ENCODE measurements around the gene SPAG8. TPM values are rescaled to one million over a fixed set of nuclear protein-coding genes. Genes with fewer than 3 reads are reported as not detected.

SPAG8 gene, protein sequence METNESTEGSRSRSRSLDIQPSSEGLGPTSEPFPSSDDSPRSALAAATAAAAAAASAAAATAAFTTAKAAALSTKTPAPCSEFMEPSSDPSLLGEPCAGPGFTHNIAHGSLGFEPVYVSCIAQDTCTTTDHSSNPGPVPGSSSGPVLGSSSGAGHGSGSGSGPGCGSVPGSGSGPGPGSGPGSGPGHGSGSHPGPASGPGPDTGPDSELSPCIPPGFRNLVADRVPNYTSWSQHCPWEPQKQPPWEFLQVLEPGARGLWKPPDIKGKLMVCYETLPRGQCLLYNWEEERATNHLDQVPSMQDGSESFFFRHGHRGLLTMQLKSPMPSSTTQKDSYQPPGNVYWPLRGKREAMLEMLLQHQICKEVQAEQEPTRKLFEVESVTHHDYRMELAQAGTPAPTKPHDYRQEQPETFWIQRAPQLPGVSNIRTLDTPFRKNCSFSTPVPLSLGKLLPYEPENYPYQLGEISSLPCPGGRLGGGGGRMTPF
- total RNA-seq (2014; rRNA removed; shearing (Covaris generic)) = 0.45 TPM in 1 of 2 replicates, not detected in the other
- polyA plus RNA-seq (2016; fragmentation: Nextera tagmentation; extraction: Ambion mirVana) = 0.17 and 0.45 TPM in 2 replicates
- long read RNA-seq = 0 reads

DNA sequence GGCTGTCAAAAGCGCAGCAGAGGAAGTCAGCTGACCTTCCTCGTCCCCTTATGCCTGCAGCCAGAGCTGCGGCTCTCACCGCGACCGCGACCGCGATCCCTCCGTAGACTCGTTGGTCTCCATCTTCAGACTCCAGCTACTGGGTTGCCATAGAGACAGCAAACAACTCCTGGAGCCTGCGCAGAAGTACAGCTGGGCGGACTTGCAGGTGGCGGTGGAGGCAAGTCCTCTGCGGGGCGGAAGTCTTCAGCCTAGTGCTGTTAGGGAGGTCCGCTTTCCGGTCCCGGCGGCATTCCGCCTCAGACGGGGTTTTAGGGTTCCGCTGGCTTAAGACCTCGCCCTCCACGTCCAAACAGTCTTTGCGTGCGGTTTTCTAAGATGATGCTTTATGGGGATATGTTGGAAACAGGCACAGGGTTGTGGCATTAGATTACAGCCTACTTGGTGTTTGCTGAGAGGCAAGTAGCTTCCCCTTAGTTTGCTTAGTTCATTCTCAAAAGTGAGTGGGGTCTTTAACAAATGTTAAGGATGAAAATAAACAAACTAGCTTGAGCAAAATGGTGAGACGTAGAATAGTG lies at the start of gene SPAG8:
SPAG8 (minus strand) TSS at position 238 of the 578 bp plus-strand sequence; CDS start at position 123, 115 bp downstream.
- peak within 1 kb of the TSS; percentile 80 for H3K4me2 ChIP-seq
- H3F3A ChIP-seq (replicated peaks; ENCODE audit: low read depth) = peaks cover 6% of the 10 kb centered on the region

DNA sequence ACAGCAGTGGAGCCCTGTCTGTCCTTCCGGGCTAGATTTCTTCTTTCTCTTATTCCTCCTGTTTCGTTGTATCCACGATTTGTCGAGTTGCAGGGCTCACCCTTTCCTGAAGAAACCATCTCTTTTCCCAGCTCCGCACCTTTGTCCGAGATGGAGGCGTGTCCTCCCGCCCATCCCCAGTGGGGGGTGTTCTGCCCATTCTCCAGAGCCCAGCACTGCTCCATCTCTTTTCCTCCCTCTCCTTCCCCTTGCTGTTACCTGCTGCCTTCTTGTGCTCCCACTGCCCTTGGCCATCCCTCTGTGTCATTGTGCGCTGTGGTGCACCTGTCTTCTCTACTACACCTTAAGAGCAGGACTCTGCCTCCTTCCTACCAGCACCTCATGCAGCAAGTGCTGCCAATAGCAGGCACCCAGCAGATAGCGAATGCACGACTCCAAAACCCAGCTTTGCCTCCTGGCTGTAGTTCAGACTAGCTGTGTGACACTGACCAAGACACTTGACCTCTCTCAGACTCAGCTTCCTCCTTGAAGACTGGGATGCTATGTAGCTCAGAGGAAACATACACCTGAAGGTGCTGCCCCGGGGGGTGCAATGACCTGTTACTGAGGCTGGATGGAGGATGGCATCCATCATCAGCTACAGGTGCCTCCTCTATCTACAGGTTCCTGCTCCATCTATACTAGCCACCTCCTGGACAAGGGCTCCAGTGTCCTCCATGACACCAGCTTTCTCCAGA lies 49.3 kb upstream of the SPAG8 start:
- H2AFZ ChIP-seq = no peak overlapping the region
- no peaks in the 10 kb centered on the region for H3K9me2 ChIP-seq (ENCODE audit: insufficient read depth)
- peaks cover 7% of the 10 kb centered on the region; the same call in 1 of the 2 replicates for H3K4me1 ChIP-seq (ENCODE audit: insufficient read depth)
- H3K9me3 Mint-ChIP-seq = no peaks in the 10 kb centered on the region
- H3K36me3 Mint-ChIP-seq (ENCODE audit: low read depth) = no peaks in the 10 kb centered on the region
- no peaks in the 10 kb centered on the region for H3K36me3 ChIP-seq (ENCODE audit: insufficient read depth)
- H3K27ac Mint-ChIP-seq = no peak overlapping the region
- peak; percentile 31; the same call in 2 of the 3 replicates for ATAC-seq
- no peak overlapping the region for H3K4me3 ChIP-seq
- H3K27me3 Mint-ChIP-seq (ENCODE audit: insufficient read depth, low read depth, poor library complexity) = peaks cover 13% of the 10 kb centered on the region
- H3K4me1 Mint-ChIP-seq = peaks cover 6% of the 10 kb centered on the region; the same call in 2 of the 3 replicates
- H3K27ac ChIP-seq (ENCODE audit: low read depth) = no peak overlapping the region
- DNase-seq (ENCODE audit: low spot score) = no peak
- no peaks in the 10 kb centered on the region for H3K79me2 ChIP-seq (replicated peaks; ENCODE audit: insufficient read depth)
- TF ChIP-seq ZNF331 (CRISPR knock-in tag; IDR thresholded peaks at IDR 0.05; ENCODE audit: low read depth) (no peak), STAT1 (IDR thresholded peaks at IDR 0.05; ENCODE audit: unreplicated experiment) (no peak), ZNF114 (CRISPR knock-in tag; IDR thresholded peaks at IDR 0.05) (no peak)
- TF ChIP-seq, protein P1, sequence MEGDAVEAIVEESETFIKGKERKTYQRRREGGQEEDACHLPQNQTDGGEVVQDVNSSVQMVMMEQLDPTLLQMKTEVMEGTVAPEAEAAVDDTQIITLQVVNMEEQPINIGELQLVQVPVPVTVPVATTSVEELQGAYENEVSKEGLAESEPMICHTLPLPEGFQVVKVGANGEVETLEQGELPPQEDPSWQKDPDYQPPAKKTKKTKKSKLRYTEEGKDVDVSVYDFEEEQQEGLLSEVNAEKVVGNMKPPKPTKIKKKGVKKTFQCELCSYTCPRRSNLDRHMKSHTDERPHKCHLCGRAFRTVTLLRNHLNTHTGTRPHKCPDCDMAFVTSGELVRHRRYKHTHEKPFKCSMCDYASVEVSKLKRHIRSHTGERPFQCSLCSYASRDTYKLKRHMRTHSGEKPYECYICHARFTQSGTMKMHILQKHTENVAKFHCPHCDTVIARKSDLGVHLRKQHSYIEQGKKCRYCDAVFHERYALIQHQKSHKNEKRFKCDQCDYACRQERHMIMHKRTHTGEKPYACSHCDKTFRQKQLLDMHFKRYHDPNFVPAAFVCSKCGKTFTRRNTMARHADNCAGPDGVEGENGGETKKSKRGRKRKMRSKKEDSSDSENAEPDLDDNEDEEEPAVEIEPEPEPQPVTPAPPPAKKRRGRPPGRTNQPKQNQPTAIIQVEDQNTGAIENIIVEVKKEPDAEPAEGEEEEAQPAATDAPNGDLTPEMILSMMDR (conservative IDR thresholded peaks at IDR 0.05; ENCODE audit: low read depth in 2 of 2) = no peak
- H3K4me2 ChIP-seq = no peak overlapping the region
- H4K20me1 ChIP-seq (replicated peaks; ENCODE audit: insufficient read depth) = no peaks in the 10 kb centered on the region
- H3F3A ChIP-seq (replicated peaks; ENCODE audit: low read depth) = no peaks in the 10 kb centered on the region
- no peak overlapping the region for H3K4me3 Mint-ChIP-seq
- no peaks in the 10 kb centered on the region for H3K27me3 ChIP-seq (ENCODE audit: insufficient read depth)

More for the DNA sequence above, at the start of gene SPAG8:
- Histone ChIP-seq H3K27me3 (ENCODE audit: insufficient read depth) (no peaks in the 10 kb centered on the region), H3K4me1 (ENCODE audit: insufficient read depth) (peaks cover 18% of the 10 kb centered on the region), H3K36me3 (ENCODE audit: insufficient read depth) (no peaks in the 10 kb centered on the region), H3K4me3 (peak within 1 kb of the TSS; percentile 47), H3K9me2 (ENCODE audit: insufficient read depth) (no peaks in the 10 kb centered on the region; the same call in 1 of the 2 replicates), H3K79me2 (replicated peaks; ENCODE audit: insufficient read depth) (no peaks in the 10 kb centered on the region), H2AFZ (peak within 1 kb of the TSS; percentile 76; the same call in 1 of the 2 replicates), H3K27ac (ENCODE audit: low read depth) (no peak within 1 kb of the TSS), H4K20me1 (replicated peaks; ENCODE audit: insufficient read depth) (no peaks in the 10 kb centered on the region)
- Mint-ChIP-seq H3K36me3 (ENCODE audit: low read depth) (peaks cover 13% of the 10 kb centered on the region; the same call in 1 of the 3 replicates), H3K4me1 (peaks cover 24% of the 10 kb centered on the region), H3K4me3 (peak within 1 kb of the TSS; percentile 80), H3K27ac (peak within 1 kb of the TSS; percentile 90), H3K9me3 (peaks cover 3% of the 10 kb centered on the region; the same call in 2 of the 3 replicates), H3K27me3 (ENCODE audit: insufficient read depth, low read depth, poor library complexity) (peaks cover 9% of the 10 kb centered on the region)
- ATAC-seq = peak; percentile 67
- TF ChIP-seq, protein P2, sequence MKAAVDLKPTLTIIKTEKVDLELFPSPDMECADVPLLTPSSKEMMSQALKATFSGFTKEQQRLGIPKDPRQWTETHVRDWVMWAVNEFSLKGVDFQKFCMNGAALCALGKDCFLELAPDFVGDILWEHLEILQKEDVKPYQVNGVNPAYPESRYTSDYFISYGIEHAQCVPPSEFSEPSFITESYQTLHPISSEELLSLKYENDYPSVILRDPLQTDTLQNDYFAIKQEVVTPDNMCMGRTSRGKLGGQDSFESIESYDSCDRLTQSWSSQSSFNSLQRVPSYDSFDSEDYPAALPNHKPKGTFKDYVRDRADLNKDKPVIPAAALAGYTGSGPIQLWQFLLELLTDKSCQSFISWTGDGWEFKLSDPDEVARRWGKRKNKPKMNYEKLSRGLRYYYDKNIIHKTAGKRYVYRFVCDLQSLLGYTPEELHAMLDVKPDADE (IDR thresholded peaks at IDR 0.05) = peak; percentile 82
- TF ChIP-seq NANOG (IDR thresholded peaks at IDR 0.05; ENCODE audit: borderline replicate concordance) (no peak), POLR2AphosphoS5 (IDR thresholded peaks at IDR 0.05; ENCODE audit: low read depth) (peak; percentile 61)
- peak; percentile 99 for DNase-seq (ENCODE audit: low spot score)

All from GM23338 (cell line).